ENCODE results near the gene C2orf15. TPM values are rescaled to one million over a fixed set of nuclear protein-coding genes. Genes with fewer than 3 reads are reported as not detected.

Gene C2orf15
- total RNA-seq, 1 donor from 2014 or later: 0.17 TPM

GRCh38 chr2:99200076-99200800, 58.7 kb downstream of the C2orf15 start:
- H3K9me3 Mint-ChIP-seq (ENCODE audit: low read depth): peaks cover 7% of the 10 kb centered on the region
- H3K36me3 Mint-ChIP-seq (ENCODE audit: low read depth): peaks cover 17% of the 10 kb centered on the region
- H3K4me1 Mint-ChIP-seq (ENCODE audit: low read depth): no peaks in the 10 kb centered on the region
- H3K27me3 Mint-ChIP-seq (ENCODE audit: low read depth): no peaks in the 10 kb centered on the region
- H3K4me3 Mint-ChIP-seq (ENCODE audit: unreplicated experiment): no peak overlapping the region
- H3K27ac Mint-ChIP-seq (ENCODE audit: unreplicated experiment): no peak overlapping the region
- DNase-seq (ENCODE audit: low spot score): no peak
- TF ChIP-seq, protein P1, sequence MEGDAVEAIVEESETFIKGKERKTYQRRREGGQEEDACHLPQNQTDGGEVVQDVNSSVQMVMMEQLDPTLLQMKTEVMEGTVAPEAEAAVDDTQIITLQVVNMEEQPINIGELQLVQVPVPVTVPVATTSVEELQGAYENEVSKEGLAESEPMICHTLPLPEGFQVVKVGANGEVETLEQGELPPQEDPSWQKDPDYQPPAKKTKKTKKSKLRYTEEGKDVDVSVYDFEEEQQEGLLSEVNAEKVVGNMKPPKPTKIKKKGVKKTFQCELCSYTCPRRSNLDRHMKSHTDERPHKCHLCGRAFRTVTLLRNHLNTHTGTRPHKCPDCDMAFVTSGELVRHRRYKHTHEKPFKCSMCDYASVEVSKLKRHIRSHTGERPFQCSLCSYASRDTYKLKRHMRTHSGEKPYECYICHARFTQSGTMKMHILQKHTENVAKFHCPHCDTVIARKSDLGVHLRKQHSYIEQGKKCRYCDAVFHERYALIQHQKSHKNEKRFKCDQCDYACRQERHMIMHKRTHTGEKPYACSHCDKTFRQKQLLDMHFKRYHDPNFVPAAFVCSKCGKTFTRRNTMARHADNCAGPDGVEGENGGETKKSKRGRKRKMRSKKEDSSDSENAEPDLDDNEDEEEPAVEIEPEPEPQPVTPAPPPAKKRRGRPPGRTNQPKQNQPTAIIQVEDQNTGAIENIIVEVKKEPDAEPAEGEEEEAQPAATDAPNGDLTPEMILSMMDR (IDR thresholded peaks at IDR 0.05): no peak

Other genes with a start within 250 kb of the C2orf15 start
- gene CRACDL, start 205.5 kb upstream of the C2orf15 start, total RNA-seq: 17.0 to 50.4 TPM (median 19.9 TPM) in 3 replicates
- 2.3 to 4.0 TPM (median 3.3 TPM) in 3 replicates for gene TSGA10, start 13.2 kb downstream of the C2orf15 start, total RNA-seq
- 3.4 to 4.0 TPM (median 3.6 TPM) in 3 replicates for gene LIPT1, start 13.3 kb downstream of the C2orf15 start, total RNA-seq
- gene MITD1, start 39.4 kb downstream of the C2orf15 start, total RNA-seq: 18.0 to 20.3 TPM (median 19.6 TPM) in 3 replicates
- 20.7 to 22.3 TPM (median 21.5 TPM) in 3 replicates for gene MRPL30, start 39.5 kb downstream of the C2orf15 start, total RNA-seq
- gene LYG2, start 114.0 kb downstream of the C2orf15 start, total RNA-seq: not detected in 3 replicates
- 0.36 to 0.99 TPM (median 0.57 TPM) in 3 replicates for gene LYG1, start 159.5 kb downstream of the C2orf15 start, total RNA-seq
- 28.4 to 33.0 TPM (median 32.0 TPM) in 3 replicates for gene TXNDC9, start 194.6 kb downstream of the C2orf15 start, total RNA-seq
- 34.5 to 46.3 TPM (median 35.2 TPM) in 3 replicates for gene EIF5B, start 195.7 kb downstream of the C2orf15 start, total RNA-seq

All from chondrocyte (in vitro differentiated cells).